ENCODE data around the gene NR2F2. TPM values are rescaled to one million over a fixed set of nuclear protein-coding genes. Genes with fewer than 3 reads are reported as not detected.
A peak's percentile ranks its signal among the peaks of the same experiment; 100 is the strongest.

Gene NR2F2
- total RNA-seq, 6 donors from 2014 or later = 10.8 to 64.7 (median 30.1) TPM

DNA sequence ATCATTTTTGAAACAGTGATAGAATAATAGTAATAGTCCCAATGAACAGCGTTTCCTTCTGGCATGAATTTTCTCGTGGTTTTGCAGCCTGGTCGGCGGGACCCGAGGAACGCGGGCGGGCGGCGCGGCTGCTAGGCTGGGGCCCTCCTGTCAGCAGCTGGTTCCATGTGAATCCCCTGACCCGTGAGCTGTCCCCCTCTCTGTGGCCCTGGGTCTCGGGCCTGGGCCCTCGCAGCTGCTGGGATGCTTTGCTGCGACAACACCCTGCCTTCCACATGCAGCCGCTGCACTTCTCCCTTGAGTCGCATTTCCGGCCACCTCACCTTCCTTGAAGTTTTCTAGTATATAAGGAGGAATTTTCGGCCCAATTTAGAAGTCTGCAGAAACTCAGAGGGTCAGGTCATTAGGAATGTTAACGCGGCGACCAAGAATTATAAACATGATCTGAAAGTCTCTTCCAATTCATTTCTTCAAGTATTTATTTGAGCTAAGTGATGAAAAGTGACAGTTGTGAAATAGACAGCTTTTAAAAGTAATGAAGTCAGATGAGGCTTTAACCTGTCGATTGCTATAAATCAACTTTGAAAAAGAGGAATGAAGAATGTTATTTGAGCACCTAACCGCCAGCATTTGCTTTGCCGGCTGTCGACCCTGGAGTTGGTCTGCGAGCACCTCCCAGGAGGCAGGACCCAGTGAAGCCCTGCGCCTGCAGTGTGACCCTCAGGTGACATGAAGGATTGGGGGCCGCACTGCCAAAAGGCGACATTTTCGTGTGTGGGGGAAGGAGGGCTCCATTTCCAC lies 27.7 kb downstream of the NR2F2 start:
- Histone ChIP-seq H3K27ac (peak overlapping the region in 2 of 4 donors; percentile 67 to 77), H3K27me3 (peaks cover 0 to 37% (median 13%) of the 10 kb centered on the region in 4 donors), H3K36me3 (no peaks in the 10 kb centered on the region), H3K4me3 (peak overlapping the region in 3 of 4 donors; percentile 51 to 68 (median 61)), H3K9me3 (no peaks in the 10 kb centered on the region), H3K4me1 (peaks cover 16 to 56% (median 35%) of the 10 kb centered on the region in 4 donors)
- ATAC-seq (ENCODE audit: low FRiP score in 2 of 2) = no peak
- TF ChIP-seq, protein P1, sequence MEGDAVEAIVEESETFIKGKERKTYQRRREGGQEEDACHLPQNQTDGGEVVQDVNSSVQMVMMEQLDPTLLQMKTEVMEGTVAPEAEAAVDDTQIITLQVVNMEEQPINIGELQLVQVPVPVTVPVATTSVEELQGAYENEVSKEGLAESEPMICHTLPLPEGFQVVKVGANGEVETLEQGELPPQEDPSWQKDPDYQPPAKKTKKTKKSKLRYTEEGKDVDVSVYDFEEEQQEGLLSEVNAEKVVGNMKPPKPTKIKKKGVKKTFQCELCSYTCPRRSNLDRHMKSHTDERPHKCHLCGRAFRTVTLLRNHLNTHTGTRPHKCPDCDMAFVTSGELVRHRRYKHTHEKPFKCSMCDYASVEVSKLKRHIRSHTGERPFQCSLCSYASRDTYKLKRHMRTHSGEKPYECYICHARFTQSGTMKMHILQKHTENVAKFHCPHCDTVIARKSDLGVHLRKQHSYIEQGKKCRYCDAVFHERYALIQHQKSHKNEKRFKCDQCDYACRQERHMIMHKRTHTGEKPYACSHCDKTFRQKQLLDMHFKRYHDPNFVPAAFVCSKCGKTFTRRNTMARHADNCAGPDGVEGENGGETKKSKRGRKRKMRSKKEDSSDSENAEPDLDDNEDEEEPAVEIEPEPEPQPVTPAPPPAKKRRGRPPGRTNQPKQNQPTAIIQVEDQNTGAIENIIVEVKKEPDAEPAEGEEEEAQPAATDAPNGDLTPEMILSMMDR (IDR thresholded peaks at IDR 0.05) = no peak
- TF ChIP-seq POLR2A (IDR thresholded peaks at IDR 0.05) = no peak
- TF ChIP-seq POLR2AphosphoS5 (IDR thresholded peaks at IDR 0.05) = no peak
- TF ChIP-seq EP300 (IDR thresholded peaks at IDR 0.05) = no peak
- DNase-seq = peak in 1 of 2 donors; percentile 80
- WGBS, 2 donors = 42 to 68% methylated on average over 28 to 31 of the region's 31 CpGs

DNA sequence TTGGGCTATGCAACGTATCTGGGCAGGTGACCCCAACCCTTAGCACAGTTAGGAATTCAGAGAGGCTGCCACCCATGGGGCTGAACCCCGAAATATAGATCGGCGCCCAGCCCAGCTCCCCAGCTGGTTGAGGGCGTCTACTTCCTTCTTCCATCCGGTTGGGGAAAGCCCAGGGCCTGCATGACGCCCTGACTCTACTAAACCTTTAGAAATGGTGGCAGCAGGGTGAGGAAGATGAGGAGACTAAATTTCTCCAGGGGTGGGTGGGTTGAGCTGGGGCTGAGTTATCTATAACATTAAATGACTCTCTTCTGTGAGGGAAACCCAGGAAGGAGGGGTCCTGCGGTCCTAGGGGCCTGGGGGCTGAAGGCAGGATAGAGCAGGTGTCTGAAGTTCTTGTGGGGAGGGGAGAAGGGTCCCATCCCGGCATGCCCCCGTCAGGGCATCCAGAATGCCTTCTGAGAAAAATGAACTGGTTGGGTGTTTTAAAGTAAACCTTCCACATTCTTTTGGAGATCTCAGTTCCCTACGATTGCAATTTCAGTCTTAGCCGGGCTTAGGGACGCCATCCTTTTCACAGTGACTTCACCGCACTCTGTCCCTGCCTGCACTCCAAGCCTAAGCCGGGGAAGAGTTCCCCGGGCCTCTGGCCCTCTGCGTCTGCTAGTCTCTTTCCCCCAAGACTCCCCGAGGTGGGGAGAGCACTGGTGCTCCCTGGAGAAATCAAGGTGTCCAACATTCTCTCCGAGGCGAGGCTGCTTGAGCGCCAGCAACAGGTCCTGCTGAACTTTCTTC lies 28.5 kb downstream of the NR2F2 start:
- H3K4me1 ChIP-seq = peaks cover 16 to 55% (median 35%) of the 10 kb centered on the region in 4 donors
- DNase-seq = no peak

DNA sequence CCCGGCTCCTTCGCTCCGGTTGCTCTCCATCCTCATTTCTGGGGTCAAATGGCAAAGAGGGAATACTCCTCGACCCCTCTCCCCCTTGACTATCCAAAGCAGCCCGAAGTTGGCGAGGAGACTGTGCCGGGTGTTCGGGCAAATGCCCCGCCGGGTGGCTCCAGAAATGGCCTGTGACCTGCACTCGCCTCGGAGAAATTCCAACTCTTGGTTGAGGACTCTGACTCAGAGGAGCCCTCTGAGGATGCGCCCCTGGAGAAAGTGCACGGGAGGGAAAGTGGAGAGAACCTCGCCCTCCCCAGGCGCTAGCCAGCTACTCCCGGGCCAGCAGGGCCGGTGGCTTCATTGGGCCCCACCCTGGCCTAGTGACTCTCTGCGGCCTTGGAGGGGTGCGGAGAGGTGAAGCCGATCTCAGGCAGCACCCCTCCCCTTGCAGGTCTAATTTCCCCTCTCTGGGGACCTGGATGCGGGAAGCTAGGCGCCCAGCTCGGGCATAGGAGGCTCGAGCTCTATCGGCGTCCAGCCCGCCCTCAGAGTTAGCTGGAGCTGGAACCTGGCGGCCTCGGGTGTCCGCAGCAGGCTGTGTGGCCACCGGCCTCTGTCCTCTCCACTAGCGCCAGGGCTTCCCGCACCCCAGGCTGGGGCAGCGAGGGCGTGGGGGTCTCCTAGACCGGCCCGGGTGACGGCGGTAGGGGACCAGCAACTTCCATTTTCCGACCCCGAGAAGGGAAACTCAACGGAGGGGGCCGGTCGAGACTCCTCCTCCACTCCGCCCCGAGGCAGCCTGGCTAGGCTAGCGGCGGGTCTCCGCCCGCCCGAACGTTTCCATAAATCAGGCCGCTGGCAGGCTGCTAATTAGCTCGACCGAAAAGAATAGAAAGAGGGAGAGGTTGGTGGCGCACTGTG lies 29.4 kb downstream of the NR2F2 start:
- DNase-seq = peak in 1 of 2 donors; percentile 83
- peak in 1 of 2 donors; percentile 39 for ATAC-seq (ENCODE audit: low FRiP score in 2 of 2)
- Histone ChIP-seq H3K36me3 (no peaks in the 10 kb centered on the region), H3K4me1 (peaks cover 16 to 49% (median 28%) of the 10 kb centered on the region in 4 donors), H3K4me3 (peak overlapping the region; percentile 15 to 48 (median 35)), H3K9me3 (no peaks in the 10 kb centered on the region), H3K27ac (peak overlapping the region; percentile 22 to 75 (median 67)), H3K27me3 (peaks cover 0 to 31% (median 10%) of the 10 kb centered on the region in 4 donors)
- TF ChIP-seq, protein P1 (IDR thresholded peaks at IDR 0.05) = no peak
- TF ChIP-seq POLR2A (IDR thresholded peaks at IDR 0.05) (no peak), EP300 (IDR thresholded peaks at IDR 0.05) (no peak), POLR2AphosphoS5 (IDR thresholded peaks at IDR 0.05) (no peak)
- WGBS, 2 donors = 23 to 27% methylated on average over 22 to 56 of the region's 57 CpGs

More for the DNA sequence above, 28.5 kb downstream of the NR2F2 start:
- Histone ChIP-seq H3K4me3 (peak overlapping the region in 1 of 4 donors; percentile 48), H3K27ac (peak overlapping the region in 2 of 4 donors; percentile 67 to 75), H3K9me3 (no peaks in the 10 kb centered on the region), H3K36me3 (no peaks in the 10 kb centered on the region), H3K27me3 (peaks cover 0 to 37% (median 14%) of the 10 kb centered on the region in 4 donors)
- no peak for ATAC-seq (ENCODE audit: low FRiP score in 2 of 2)
- TF ChIP-seq, protein P1 (IDR thresholded peaks at IDR 0.05) = no peak
- no peak for TF ChIP-seq POLR2AphosphoS5 (IDR thresholded peaks at IDR 0.05)
- no peak for TF ChIP-seq EP300 (IDR thresholded peaks at IDR 0.05)
- TF ChIP-seq POLR2A (IDR thresholded peaks at IDR 0.05) = no peak
- WGBS, 2 donors = 44 to 70% methylated on average over 20 to 21 of the region's 21 CpGs

DNA sequence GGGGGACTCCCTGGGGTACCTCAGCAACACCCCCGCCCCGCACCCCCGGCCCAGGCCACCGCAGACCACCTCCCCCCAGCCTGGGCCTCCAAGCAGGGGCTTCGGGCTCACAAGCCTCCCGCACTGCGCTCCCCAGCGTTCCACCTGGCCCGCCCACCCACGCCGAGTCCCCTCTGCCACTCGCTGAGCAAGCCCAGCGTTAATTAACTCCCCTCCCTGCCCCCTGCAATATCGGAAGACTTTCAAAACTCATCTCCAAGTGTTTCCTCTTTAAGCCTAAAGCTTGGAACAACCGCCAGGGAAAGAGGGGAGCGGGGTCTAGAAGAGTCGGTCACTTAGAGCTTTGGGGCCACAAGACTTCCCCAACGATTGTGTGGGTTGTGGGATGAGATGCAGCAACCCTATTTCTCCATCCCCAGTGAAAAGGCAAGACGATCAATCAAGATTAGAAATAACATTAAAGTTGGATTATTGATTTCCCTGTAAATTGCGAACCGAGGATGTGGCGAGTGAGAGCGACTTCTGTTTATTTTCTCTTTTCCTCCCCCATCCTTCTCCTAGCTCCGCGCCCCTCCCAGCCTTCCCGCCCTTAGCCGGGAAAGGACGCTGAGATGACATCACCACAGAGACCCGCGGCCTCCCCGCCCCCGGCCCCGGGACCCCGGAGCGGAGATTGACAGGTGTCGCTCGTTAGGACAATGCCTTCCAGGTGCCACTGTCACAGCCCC lies 30.2 kb downstream of the NR2F2 start:
- Histone ChIP-seq H3K36me3 (no peaks in the 10 kb centered on the region), H3K4me1 (peaks cover 16 to 52% (median 26%) of the 10 kb centered on the region in 4 donors), H3K4me3 (peak overlapping the region in 3 of 4 donors; percentile 23 to 48 (median 47)), H3K27me3 (peaks cover 0 to 31% (median 11%) of the 10 kb centered on the region in 4 donors), H3K27ac (peak overlapping the region in 3 of 4 donors; percentile 67 to 75 (median 67)), H3K9me3 (no peaks in the 10 kb centered on the region)
- ATAC-seq (ENCODE audit: low FRiP score in 2 of 2) = no peak
- TF ChIP-seq POLR2AphosphoS5 (IDR thresholded peaks at IDR 0.05) (no peak), EP300 (IDR thresholded peaks at IDR 0.05) (no peak), POLR2A (IDR thresholded peaks at IDR 0.05) (no peak)
- TF ChIP-seq, protein P1 (IDR thresholded peaks at IDR 0.05) = no peak
- WGBS, 2 donors = 8 to 37% methylated on average over 23 to 29 of the region's 37 CpGs
- peak in 1 of 2 donors; percentile 76 for DNase-seq
